Right renal pelvis (tissue), 4 donors: ENCODE measurements around the gene ZBTB16. TPM values are rescaled to one million over a fixed set of nuclear protein-coding genes. Genes with fewer than 3 reads are reported as not detected.

Experiments
- DNase-seq, 4 donors: peaks; one replicate each; pipeline ENCODE4 v3.0.0-alpha.2; 2013; ENCODE audit warnings: low read depth in 4 of 4, low spot score in 3 of 4, missing footprints in 1 of 4
- polyA plus RNA-seq, 4 donors: library from polyadenylated mRNA; unstranded; fragments of 120-200 nt; gene quantifications; one replicate each; pipeline ENCODE4 v1.2.1, GENCODE V29; 2013; ENCODE audit not compliant: insufficient read length in 4 of 4

Gene ZBTB16
- polyA plus RNA-seq, 4 donors = 0.89 to 2.0 (median 1.5) TPM

DNA sequence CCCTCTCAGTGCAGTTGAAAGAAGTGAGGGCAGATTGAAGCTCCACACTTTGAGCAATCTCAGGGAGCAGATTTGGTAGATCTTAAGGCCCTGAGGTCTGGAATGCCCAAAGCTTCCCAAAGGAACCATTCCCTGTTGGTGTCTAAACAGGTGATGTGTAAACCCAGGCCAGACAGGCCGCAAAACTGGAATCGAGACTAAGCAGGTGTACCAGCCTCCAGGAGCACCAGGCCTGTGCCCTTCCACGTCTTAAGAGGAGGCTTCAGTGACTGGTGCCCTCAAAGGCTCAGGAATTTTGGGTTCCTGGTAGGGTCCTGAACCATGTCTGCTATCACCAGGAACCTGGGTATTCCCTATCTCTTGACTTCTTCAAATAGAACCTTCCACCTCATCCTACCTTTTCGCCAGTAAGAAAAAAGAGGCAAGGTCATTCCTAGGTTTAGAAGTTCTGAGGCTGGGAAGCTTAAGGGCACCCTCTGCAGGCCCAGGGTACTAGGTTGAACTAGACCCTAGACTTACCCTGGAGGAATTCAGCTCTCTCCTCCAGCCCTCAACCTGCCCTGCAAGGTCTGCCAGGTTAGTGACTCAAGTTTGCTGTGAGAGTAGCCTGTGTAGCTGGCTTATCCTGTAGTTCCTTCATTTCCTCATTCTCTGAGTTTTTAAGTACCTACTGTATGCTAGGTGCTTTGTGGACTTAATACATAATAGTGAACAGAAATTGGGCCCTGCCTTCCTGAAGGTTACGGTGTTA lies 136.6 kb downstream of the ZBTB16 start:
- no peak for DNase-seq

DNA sequence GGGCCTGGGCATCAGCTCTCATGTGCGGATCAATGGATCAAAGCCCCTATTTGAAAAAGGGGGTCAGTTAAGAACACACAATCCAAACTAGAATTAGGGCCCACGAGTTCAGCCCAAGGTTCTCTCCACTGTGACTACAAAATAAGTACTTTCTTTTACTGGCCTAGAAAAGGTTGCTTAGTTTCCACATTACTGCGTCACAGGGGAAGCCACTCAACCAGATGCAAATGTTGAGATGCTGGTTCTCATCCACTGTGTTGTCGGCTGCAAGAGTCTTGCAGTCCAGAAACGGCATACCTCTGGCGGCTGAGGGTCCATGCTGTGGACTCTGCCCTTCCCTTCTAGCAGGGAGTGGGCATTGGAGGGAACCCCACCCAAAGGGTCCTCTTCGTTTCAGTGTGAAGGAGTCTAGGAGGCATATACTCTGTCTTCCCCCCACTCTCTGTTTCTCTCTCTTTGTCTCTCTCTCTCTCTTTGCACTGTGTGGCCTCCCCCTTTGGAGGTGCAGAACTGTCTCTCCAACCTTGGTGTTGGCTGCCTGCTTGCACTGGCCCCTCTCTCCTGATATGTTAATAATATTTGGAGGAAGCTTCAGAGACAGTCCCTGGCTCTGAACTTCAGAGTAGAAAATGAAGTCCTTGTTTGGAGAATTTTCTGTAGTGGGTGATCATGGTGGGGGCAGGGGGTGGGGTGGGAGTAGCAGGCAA lies 137.6 kb downstream of the ZBTB16 start:
- DNase-seq = no peak

DNA sequence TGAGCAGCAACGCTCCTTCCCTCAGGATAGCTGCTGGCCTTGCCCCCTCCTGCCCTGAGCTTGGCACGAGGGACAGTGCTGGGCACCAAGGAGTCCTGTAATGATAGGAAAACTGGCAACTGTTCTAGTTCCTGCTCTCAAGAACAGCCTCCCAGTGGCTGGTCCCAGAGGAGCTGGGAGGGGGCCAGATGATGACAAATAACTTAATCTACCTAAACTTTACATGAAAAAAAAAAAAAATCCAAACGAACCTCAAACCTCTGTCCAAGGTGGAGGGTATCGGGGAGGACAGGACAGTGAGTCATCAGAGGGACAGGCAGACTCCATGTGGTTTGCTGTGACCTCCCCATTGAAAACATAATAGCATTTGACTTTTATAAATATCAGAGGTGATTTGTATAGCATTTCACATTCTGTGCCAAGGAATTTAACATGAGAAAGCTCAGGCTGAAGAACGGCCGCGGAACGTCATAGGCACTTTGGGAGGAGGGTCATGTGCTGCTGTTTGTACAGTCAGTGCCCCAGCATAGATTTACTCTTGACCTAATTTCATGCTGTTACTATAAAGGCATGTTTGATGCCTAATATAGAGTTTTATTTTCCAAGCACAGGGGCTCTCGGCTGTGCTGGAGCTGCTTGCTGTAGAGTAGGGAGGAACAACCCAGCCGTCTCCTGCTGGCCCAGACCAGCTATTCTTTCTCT lies 138.4 kb downstream of the ZBTB16 start:
- DNase-seq = peak in 1 of 4 donors; percentile 67

DNA sequence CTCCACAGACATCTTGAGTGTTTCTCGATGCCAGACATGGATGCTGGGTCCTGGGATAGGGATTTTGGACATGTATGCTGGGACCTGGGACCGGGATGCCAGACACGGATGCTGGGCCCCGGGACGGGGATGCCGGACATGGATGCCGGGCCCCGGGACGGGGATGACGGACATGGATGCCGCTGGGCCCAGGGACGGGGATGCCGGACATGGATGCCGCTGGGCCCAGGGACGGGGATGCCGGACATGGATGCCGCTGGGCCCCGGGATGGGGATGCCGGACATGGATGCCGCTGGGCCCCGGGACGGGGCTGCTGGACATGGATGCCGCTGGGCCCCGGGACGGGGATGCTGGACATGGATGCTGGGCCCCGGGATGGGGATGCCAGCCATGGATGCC lies 139.5 kb downstream of the ZBTB16 start:
- no peak for DNase-seq

DNA sequence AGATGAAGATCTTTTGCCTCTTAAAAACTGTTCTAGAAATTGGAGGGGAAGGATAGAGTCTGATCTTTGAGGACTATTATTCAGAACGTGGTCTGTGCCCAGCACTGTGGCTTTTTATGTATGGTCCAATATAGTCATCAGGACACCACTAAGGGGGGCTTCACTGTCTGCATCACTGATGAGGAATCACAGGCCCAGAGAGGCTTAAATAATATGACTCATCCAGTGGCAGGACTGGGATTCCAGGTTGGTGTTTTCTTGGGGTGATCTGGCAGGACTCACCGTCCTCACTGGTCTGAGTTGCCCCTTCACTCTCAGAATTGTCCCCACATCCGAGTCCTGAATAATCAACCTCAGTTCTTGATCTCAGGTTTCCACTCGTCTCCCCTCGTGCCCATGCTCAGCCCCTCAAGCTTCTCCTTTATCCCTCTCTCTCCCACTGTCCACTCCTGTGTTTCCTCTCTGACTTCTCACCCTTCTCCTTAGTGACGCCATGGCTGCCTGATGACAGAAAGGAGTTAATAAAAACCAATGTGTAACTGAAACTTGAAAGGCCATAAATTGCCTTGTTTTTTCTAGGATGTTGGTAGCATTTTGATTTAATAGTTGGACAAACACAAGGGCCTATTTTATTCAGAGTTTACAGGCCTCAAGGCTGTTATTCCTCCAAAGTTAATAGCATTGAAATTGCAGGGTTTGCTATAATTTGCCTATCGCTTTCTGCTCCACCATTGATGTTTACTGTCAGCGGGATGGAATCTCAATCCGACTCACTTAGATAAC lies 141.0 kb downstream of the ZBTB16 start:
- no peak for DNase-seq

DNA sequence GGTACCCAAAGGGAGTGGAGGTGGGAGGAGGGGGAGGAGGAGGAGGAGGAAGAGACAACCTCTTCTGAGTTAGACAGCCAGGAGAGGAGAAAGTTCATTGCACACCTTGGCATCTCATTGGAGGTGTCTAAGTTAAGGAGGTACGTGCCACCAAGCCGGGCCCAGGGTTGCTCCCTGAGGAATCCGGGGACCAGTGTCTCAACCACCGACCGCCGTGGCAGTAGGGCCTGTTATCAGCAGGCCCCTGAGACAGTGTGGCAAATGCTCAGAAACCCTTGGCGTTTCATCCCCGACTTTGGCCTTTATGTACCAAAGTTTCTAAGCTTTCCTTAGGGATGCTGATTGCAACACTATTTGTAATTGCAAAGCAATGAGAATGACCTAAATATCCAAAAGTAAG lies 141.7 kb downstream of the ZBTB16 start:
- no peak for DNase-seq

DNA sequence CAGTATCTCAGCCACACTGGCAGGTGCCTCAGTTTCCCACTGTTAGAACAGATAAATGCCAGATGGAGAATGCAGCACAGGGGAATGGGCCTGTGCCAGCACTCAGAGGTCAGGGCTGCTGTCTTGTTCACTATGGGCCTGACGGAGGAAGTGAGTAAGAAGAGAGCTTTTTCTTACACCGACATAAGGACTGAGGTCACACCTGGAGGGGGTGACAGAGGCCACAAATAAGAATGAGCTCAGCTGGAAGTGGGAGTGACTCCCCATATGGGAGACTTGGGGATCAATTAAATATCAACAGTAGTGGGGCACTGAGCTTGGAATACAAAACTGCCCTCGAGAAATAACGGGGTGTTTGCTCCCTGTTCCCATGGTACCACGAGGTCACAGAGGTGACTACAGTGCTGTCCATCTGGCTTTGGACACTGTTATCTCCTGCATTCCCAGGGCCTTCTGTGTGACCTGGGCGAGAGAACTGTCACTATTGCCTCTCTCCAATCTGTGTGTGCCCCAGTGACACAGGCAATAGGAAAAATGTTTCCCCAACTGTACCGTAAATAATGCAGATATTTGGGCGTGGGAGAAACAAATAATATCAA lies 142.6 kb downstream of the ZBTB16 start:
- DNase-seq = no peak

DNA sequence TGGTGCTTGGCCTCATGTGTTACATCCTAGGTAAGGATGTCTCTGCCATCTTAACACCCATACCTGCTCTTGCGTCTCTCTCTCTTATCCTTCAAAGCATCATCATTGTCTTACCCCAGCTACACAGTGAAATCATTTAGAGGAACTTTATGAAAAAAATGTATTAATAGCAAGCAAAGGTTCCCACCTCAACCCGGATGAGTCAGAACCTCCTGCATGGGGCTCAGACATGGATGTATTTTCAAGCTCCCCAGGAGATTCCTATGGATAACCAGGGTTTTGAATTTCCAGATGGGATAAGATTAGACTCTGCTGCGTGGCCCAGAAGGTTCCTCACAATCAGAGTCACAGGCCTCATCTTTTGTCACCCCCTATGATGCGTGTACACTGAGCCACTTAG lies 147.6 kb downstream of the ZBTB16 start:
- DNase-seq = no peak

DNA sequence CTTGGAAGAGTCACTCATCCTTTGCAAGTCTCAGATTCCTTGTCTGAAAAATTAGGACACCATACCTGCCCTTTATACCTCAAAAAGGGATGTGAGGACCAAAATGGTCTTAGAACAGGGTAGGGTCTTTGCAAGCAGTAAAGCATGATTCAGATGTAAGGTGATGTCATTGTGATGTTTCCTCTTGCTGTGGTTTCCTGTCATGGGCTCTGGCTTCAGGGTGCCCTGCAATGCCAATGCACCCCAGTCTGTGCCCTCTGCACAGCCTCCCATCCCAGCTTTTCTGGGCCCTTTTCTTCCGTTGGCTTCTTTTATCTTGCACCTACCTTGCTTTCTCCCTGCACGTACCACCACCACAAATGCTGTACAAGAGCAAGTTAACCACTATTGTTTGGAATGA lies 148.9 kb downstream of the ZBTB16 start:
- no peak for DNase-seq

DNA sequence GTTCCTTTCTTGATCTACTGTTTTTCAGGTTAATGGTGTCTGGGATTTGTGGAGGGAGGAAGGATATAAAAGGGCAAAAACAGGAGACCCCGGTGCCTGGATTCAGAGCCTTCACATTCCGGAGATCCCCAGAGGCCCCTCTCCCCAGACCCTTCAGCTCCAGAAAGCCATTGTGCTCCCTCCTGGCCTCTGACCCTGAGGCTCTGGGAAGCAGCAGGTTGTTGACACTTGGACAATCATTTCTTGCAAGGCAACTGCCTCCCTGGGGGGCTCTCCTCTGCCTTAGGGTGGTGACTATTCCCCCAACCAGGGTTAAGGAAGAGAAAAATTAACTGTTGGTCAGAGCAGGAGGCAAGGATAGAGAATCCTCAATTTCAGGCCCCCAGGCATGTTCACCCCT lies 149.8 kb downstream of the ZBTB16 start:
- no peak for DNase-seq

DNA sequence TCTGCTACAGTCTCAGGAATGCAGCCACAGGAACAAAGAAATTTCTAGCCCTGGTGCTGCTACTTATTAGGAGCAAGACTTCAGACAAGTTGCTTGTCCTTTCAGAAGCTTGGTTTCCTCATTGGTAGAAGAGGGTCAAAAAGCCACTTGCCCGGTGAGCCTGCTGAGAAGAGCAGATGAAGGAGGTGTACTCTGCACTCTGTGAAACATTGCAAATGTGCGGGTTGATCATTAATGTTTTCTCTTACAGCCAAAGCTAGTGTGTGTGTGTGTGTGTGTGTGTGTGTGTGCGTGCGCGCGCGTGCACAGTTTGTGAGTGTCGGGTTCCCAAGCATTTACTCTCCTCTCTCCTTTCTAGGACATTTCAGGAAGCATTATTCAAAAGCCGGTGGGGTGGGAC lies 150.4 kb downstream of the ZBTB16 start:
- DNase-seq = peak in 1 of 4 donors; percentile 58

DNA sequence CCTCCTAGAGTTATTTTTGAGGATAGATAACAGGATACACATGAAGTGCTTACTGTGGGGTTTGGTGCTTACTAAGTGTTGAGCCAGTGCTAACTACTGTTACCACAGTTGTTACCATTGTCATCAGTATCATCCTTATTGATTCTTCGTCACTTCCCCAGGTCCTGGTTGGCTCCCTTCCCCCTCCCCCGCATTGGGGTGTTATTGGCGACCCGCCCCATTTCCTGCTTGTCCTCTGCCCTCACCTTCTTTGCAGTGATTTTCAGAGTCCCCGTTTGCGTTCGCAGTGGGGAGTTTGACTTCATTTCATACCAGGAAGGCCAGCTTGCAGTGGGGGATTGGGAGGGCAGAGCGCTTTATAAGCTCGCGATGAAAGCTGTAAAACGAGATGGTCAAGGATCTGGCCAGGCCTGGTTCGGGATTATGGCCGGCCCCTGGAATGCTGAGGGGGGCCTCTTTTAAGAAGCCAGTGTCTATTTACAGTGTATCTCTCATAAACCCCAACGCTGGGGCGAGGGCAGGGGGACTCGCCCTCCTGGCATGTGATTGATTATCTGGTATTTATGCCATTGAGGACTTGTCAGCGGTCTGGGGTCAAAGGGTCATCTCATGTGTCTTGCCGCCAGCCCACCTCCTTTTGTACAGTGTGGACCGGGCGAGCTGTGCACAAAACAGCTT lies 152.1 kb downstream of the ZBTB16 start:
- no peak for DNase-seq

DNA sequence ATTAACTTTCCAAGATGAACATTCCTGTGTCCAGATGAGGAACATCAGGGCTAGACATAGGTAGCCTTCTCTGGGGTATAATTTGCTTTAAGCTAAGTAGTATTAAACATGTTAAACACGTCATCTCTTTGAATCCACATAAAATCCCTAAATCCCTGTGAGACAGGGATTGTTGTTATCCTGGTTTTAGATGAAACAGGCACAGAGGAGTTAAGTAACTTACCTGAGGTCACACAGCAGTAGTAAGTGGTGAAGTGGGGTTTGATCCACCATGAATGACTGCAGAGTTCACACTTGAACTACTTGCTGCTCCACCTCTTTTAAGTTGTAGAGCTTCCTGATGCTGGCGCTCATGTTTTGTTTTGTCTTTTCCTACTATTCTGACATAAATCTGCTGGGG lies 154.1 kb downstream of the ZBTB16 start:
- no peak for DNase-seq

DNA sequence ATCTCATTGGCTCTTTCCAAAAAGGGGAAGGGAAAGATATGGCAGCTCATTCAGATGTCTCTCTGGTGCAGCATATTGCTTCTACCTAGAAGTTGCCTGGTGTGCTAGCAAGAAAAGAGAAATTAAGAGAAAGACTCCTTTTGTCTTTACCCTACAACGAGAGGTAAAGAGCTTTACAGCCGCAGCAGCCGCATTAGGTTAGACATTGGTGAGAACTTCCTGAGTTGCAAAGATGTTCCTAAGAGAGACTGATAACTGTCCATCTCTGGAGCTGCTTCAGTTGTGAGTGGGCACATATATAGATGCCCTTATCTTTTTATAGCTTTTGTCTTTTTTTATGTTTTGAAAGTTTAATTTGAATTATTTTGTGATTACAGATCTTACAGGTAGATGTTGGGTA lies 155.9 kb downstream of the ZBTB16 start:
- no peak for DNase-seq

DNA sequence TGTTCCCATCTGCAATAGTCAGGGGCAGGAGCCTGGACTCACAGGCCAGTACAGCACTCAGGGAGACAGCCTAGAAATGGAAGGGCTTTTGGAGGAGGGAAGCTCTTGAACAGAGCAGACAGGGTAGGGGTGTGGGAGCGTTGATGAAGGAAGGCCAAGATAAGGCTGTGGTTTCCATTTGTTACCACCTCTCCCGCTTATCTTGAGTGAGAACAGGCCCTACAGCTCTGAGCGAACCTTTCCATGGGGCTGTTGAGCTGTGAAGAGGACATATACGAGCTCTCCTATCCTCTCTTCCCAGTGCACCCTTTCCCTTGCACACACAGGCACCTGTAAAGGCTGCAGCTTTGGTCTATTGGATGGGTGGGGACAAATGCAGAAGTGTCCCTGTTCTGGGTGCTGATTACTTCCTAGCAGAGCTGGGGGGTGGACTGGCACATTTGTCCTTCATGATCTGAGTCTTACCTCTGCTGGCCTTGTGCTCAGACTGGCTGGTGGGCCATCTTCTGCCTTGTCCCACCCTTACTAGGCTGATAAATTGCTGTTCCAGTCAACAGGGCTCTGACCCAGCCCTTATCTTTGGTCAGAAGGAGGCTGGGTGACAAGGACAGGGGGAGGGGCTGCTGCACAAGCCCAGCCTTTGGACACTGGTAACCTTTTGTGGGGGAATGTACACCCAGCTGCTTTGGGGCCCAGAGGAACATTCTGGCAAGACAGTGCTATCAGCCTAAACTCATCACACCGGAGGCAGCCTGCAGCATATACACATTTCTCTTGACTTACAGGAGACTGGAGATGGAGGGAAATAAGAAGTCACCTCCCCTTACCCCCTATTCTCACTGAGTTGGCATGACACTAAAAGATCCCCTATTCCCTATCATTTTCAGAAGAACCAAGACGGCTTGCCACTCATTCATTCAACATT lies 156.6 kb downstream of the ZBTB16 start:
- no peak for DNase-seq

DNA sequence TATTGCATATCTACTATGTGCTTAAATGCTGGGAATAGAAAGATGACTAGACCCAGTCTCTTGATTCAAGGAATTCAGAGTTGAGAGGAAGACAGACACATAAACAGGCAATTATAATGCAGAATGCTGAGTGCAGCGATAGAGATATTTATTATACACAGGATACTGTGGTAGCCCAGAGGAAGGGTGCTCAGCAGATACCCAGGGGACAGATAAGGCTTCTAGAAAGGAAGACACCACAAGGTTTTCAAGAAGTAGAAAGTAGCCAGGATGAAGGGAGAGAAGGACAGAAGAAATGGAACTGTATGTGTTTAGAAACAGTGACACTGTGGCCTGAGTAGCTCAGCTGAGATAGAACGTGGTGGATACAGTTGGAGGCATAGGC lies 157.3 kb downstream of the ZBTB16 start:
- no peak for DNase-seq

DNA sequence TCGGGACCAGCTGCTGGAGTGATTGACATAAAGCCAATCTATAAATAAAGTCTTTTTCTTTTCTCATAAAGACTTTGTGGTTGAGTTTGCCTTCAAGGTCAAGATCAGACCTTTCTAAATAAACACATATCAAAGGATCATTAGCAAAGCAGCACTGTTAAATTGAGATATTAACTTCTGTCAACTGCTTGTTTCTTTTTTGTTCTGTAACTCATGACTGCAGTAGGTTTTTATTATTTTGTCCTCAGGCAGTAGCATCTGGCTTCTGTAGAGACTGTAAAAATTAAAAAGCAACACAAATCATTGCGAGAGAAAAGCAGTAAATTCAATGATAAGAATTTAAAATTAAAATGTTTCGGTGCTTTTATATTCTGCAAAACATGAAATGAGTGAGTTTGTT lies 159.0 kb downstream of the ZBTB16 start:
- no peak for DNase-seq

DNA sequence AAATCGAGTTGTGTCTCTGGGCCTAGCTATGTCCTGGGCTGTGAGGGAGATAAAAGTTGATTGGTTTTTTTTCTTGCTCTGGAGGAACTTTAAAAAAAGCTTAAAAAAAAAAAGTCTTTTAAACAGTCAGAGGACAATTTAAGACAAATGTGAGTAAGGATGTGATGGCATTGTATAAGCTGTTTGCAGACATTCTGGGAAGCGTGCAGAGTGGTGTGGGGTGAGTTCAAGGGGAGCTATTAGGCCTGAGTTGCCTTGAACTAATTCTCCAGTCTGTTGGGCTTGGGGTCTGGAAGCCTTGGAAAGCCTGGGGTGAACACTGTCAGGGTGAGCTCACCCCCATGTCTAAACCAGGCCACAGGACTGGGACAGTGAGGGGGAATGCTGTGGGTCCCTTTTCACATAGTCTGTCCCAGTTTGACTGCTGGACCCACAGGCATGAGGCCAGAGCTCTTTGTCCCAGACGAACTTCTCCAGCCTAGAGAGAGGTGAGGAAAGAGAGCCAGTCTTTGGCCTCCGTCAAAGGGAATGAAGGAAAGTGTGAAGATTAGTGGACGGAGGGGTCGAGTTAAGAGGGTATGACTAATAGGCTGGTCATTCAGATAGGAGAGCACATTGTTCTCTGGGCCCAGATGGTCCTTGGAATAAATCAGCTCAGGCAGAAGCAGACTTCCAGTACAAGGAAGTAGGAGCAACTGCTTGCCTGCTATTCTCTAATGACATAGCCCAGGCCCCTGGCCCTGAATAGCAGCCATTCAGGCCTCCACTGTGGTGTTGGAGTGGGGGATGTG lies 160.2 kb downstream of the ZBTB16 start:
- DNase-seq = no peak
